ENCODE measurements around the gene TBC1D5. TPM values are rescaled to one million over a fixed set of nuclear protein-coding genes. Genes with fewer than 3 reads are reported as not detected.

Gene TBC1D5
- total and polyA plus RNA-seq, 2 of the 4 experiments (the other 2 are of a cell fraction) = 16.4 to 57.0 TPM

DNA sequence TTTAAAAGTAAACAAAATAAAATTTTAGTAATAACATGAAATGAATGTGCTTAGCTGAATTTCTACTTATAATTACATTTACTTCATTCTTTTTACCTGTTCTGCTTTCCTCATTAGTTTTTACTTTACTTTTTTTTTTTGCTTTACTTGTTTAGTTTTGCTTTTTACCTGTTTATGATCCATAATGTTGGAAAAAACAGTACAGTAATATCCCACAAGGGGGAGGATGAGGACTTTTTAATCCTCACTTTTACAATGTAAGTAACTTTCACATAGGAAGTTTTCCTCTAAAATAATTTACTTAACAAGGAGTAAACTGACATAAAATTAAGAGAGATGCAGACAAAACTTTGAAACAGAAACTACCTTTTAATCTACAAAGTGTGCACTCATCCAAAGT is 268.7 kb downstream of the TBC1D5 start:
- H4K8ac ChIP-seq (ENCODE audit: low read depth in 2 of 2, low read length in 2 of 2) = no peak overlapping the region
- H3K9me1 ChIP-seq (ENCODE audit: insufficient read depth, low read length) = no peaks in the 10 kb centered on the region
- no peak overlapping the region for H3K4ac ChIP-seq (ENCODE audit: low read depth, low read length)
- ATAC-seq (ENCODE audit: low read depth) (no peak), DNase-seq (peak; percentile 23)
- no peaks in the 10 kb centered on the region; a peak in 1 of 4 replicates for H3K79me1 ChIP-seq (ENCODE audit: low read depth in 1 of 2, low read length in 2 of 2)
- dilution Hi-C loops (cut with HindIII; ENCODE audit: low sequenced_read_pairs, unreplicated experiment) = no loop called here
- H2BK120ac ChIP-seq (ENCODE audit: low read depth, low read length) = no peak overlapping the region
- no peaks in the 10 kb centered on the region for H3K36me3 ChIP-seq (ENCODE audit: control insufficient read depth, insufficient read depth, low read length)
- intact Hi-C loops (cut with micrococcal nuclease) = loop anchor here (1.0 kb wide), 1 partner anchor 368 kb away; no protein-coding TSS in a partner anchor
- H4K5ac ChIP-seq (ENCODE audit: low read depth, low read length) = no peak overlapping the region
- no peak overlapping the region for H3K4me3 ChIP-seq (ENCODE audit: insufficient read depth, low read depth, low read length)
- no peaks in the 10 kb centered on the region for H4K20me1 ChIP-seq (ENCODE audit: insufficient read depth, low read length)
- no peak overlapping the region for H2BK15ac ChIP-seq (ENCODE audit: low read depth, low read length)
- TF ChIP-seq SMC3 (IDR thresholded peaks at IDR 0.05; ENCODE audit: low read depth, low read length) (peak; percentile 33), MXI1 (IDR thresholded peaks at IDR 0.05; ENCODE audit: borderline replicate concordance, low read depth, low read length) (no peak), RAD21 (IDR thresholded peaks at IDR 0.05; ENCODE audit: low read length) (peak; percentile 40; the same call in 1 of the 2 replicates)
- TF ChIP-seq, protein P1, sequence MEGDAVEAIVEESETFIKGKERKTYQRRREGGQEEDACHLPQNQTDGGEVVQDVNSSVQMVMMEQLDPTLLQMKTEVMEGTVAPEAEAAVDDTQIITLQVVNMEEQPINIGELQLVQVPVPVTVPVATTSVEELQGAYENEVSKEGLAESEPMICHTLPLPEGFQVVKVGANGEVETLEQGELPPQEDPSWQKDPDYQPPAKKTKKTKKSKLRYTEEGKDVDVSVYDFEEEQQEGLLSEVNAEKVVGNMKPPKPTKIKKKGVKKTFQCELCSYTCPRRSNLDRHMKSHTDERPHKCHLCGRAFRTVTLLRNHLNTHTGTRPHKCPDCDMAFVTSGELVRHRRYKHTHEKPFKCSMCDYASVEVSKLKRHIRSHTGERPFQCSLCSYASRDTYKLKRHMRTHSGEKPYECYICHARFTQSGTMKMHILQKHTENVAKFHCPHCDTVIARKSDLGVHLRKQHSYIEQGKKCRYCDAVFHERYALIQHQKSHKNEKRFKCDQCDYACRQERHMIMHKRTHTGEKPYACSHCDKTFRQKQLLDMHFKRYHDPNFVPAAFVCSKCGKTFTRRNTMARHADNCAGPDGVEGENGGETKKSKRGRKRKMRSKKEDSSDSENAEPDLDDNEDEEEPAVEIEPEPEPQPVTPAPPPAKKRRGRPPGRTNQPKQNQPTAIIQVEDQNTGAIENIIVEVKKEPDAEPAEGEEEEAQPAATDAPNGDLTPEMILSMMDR (conservative IDR thresholded peaks at IDR 0.05; ENCODE audit: low read depth, low read length) = peak; percentile 41
- in situ Hi-C loops (cut with MboI; ENCODE audit: low sequenced_read_pairs) = no loop called here
- H3K18ac ChIP-seq (ENCODE audit: low read depth, low read length) = no peak overlapping the region
- no peak overlapping the region for H2AFZ ChIP-seq (replicated peaks; ENCODE audit: low read length, poor library complexity)
- H3K9ac ChIP-seq (ENCODE audit: low read depth, low read length) = no peak overlapping the region
- H3K27ac ChIP-seq (ENCODE audit: insufficient read depth, low read length) = no peak overlapping the region
- H4K91ac ChIP-seq (ENCODE audit: insufficient read depth, low read depth, low read length) = no peak overlapping the region
- H2BK5ac ChIP-seq (ENCODE audit: low read depth, low read length, poor library complexity, severe bottlenecking) = no peak overlapping the region
- no peak overlapping the region for H3K23ac ChIP-seq (ENCODE audit: low read depth, low read length)
- CTCF ChIA-PET = interaction anchor here (0.6 to 0.7 kb wide), 2 partner anchors 20 to 186 kb away, joined by 3 to 4 read pairs; no protein-coding TSS in a partner anchor
- no peak overlapping the region for H3K4me2 ChIP-seq (ENCODE audit: low read depth, low read length)
- no peak overlapping the region for H2AK9ac ChIP-seq (replicated peaks; ENCODE audit: low read depth, low read length, poor library complexity)
- no TSS peak for BruUV-seq (replicated peaks)
- POLR2A ChIA-PET (ENCODE audit: unreplicated experiment) = no interaction called here
- no peak overlapping the region for H2BK20ac ChIP-seq (ENCODE audit: low read depth, low read length)
- no peaks in the 10 kb centered on the region for H3K27me3 ChIP-seq (ENCODE audit: control insufficient read depth, insufficient read depth, low read length)
- no peak overlapping the region for H3K14ac ChIP-seq (replicated peaks; ENCODE audit: low read depth, low read length)
- H3K9me3 ChIP-seq (ENCODE audit: control insufficient read depth, insufficient read depth, low read length) = no peaks in the 10 kb centered on the region
- H3K56ac ChIP-seq (ENCODE audit: extremely low read depth, insufficient read depth, low read length) = no peak overlapping the region
- no peaks in the 10 kb centered on the region; the same call in 1 of the 2 replicates for H3K4me1 ChIP-seq (ENCODE audit: control insufficient read depth, insufficient read depth, low read length)
- H2AK5ac ChIP-seq (ENCODE audit: low read depth, low read length) = no peak overlapping the region

Measured in IMR-90 (cell line).